MM.1S (cell line): Measurements from ENCODE around the gene CYFIP1.
A peak's percentile ranks its signal among the peaks of the same experiment; 100 is the strongest.

Source experiments
- DNase-seq: peaks from one replicate; pipeline ENCODE4 v3.0.0-alpha.2; 2015
- H2AFZ ChIP-seq: fragments of 300-600 bp; sonication (generic); 2 replicates; pipeline ENCODE4 v1.6.0; 2016; ENCODE audit warnings: antibody characterized with exemption, low read length
- H3F3A ChIP-seq: fragments of 300-600 bp; sonication (generic); 2 replicates; pipeline ENCODE4 v1.6.1; 2016; ENCODE audit warnings: mild to moderate bottlenecking, antibody characterized with exemption, low read length, moderate library complexity, mixed read lengths; ENCODE audit not compliant: insufficient read depth
- H3K27ac ChIP-seq: fragments of 300-600 bp; sonication (generic); 2 replicates; pipeline ENCODE4 v1.5.1; 2016; ENCODE audit warnings: mild to moderate bottlenecking, low read length
- H3K27me3 ChIP-seq: fragments of 300-600 bp; sonication (generic); replicated peaks from 2 replicates; pipeline ENCODE4 v1.6.0; 2016; ENCODE audit warnings: low read length; ENCODE audit not compliant: insufficient read depth
- H3K36me3 ChIP-seq: fragments of 300-600 bp; sonication (generic); replicated peaks from 2 replicates; pipeline ENCODE4 v1.6.1; 2016; ENCODE audit warnings: mild to moderate bottlenecking, low read length, mixed read lengths; ENCODE audit not compliant: insufficient read depth
- H3K4me1 ChIP-seq: fragments of 300-600 bp; sonication (generic); 2 replicates; pipeline ENCODE4 v1.6.1; 2016; ENCODE audit warnings: low read length, mixed read lengths
- H3K4me2 ChIP-seq: fragments of 300-600 bp; sonication (generic); 2 replicates; pipeline ENCODE4 v1.6.0; 2016; ENCODE audit warnings: low read depth, low read length
- H3K4me3 ChIP-seq: fragments of 300-600 bp; sonication (generic); 2 replicates; pipeline ENCODE4 v1.5.1; 2016; ENCODE audit warnings: low read length, mixed read lengths
- H3K79me2 ChIP-seq: fragments of 300-600 bp; sonication (generic); 2 replicates; pipeline ENCODE4 v1.6.1; 2016; ENCODE audit warnings: mixed run types, low read length, mixed read lengths
- H3K9ac ChIP-seq: fragments of 300-600 bp; sonication (generic); 2 replicates; pipeline ENCODE4 v1.6.1; 2016; ENCODE audit warnings: low read length, mixed read lengths
- H3K9me2 ChIP-seq: fragments of 300-600 bp; sonication (generic); replicated peaks from 2 replicates; pipeline ENCODE4 v1.6.1; 2016; ENCODE audit warnings: mild to moderate bottlenecking, low read length, mixed read lengths; ENCODE audit not compliant: insufficient read depth
- H3K9me3 ChIP-seq: fragments of 300-600 bp; sonication (generic); replicated peaks from 2 replicates; pipeline ENCODE4 v1.6.1; 2016; ENCODE audit warnings: mild to moderate bottlenecking, low read length, mixed read lengths; ENCODE audit not compliant: insufficient read depth
- H4K20me1 ChIP-seq: fragments of 300-600 bp; sonication (generic); 2 replicates; pipeline ENCODE4 v1.6.1; 2016; ENCODE audit warnings: mild to moderate bottlenecking, low read length, moderate library complexity, mixed read lengths; ENCODE audit not compliant: insufficient read depth
- EZH2 ChIP-seq: fragments of 300-600 bp; sonication (generic); optimal IDR thresholded peaks from 2 replicates; pipeline ENCODE3; 2017; ENCODE audit warnings: low read depth, mild to moderate bottlenecking, antibody characterized with exemption, low read length, mixed read lengths
- EZH2phosphoT487 ChIP-seq: fragments of 300-600 bp; sonication (generic); IDR thresholded peaks from 2 replicates; pipeline ENCODE4 v1.6.1; 2018; ENCODE audit warnings: antibody characterized with exemption, low read length
- TF ChIP-seq, protein P1 (sequence below): fragments of 300-600 bp; sonication (generic); IDR thresholded peaks from 2 replicates; pipeline ENCODE4 v1.5.1; 2016; ENCODE audit warnings: antibody characterized with exemption, low read length, mixed read lengths

Gene CYFIP1

DNA sequence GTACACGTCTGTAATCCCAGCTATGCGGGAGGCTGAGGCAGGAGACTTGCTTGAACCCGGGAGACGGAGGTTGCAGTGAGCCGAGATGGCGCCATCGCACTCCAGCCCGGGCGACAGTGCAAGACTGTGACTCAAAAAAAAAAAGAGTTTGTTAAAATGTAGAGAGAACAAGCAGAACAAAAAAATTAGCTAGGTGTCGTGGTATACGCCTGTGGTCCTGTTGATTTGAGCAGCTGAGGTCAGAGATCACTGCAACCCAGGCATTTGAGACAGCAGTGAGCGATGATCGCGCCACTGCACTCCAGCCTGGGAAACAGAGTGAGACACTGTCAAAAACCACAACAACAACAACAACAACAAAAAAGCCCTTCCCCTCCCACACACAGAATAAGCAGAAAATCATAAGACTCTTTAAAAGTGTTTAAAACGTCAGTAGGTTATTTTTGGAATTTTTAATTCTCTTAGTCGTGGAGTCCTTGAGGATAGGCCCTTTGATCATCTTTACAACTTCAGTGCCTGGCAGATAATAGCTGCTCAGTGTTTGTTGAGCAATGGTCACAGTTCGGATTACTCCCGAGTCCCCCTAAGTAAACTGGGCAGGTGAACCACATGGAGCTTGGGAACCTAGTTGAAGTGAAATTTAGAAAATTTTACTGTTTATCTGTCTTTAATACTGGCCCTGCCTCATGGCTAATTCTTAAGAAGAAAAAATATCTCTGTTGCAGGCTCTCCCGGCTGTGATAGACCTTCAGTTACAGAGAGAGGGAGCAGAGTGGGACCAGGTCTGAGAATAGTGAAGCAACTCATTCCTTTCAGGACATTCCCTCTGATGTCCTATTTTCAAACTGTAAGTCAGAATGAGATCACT is 135.5 kb downstream of the CYFIP1 start:
- H3K4me1 ChIP-seq = peaks cover 9% of the 10 kb centered on the region
- H3F3A ChIP-seq = peaks cover under 1% of the 10 kb centered on the region
- H3K4me2 ChIP-seq = no peak overlapping the region
- no peak overlapping the region for H3K27ac ChIP-seq
- H3K79me2 ChIP-seq = peaks cover 98% of the 10 kb centered on the region
- no peaks in the 10 kb centered on the region for H3K27me3 ChIP-seq
- no peak for DNase-seq
- no peak overlapping the region for H2AFZ ChIP-seq
- H3K4me3 ChIP-seq = no peak overlapping the region
- H3K36me3 ChIP-seq = peaks cover 4% of the 10 kb centered on the region; the same call in 1 of the 2 replicates
- peaks cover 27% of the 10 kb centered on the region for H4K20me1 ChIP-seq
- H3K9me2 ChIP-seq = no peaks in the 10 kb centered on the region
- TF ChIP-seq EZH2phosphoT487 (no peak), EZH2 (no peak)
- TF ChIP-seq, protein P1, sequence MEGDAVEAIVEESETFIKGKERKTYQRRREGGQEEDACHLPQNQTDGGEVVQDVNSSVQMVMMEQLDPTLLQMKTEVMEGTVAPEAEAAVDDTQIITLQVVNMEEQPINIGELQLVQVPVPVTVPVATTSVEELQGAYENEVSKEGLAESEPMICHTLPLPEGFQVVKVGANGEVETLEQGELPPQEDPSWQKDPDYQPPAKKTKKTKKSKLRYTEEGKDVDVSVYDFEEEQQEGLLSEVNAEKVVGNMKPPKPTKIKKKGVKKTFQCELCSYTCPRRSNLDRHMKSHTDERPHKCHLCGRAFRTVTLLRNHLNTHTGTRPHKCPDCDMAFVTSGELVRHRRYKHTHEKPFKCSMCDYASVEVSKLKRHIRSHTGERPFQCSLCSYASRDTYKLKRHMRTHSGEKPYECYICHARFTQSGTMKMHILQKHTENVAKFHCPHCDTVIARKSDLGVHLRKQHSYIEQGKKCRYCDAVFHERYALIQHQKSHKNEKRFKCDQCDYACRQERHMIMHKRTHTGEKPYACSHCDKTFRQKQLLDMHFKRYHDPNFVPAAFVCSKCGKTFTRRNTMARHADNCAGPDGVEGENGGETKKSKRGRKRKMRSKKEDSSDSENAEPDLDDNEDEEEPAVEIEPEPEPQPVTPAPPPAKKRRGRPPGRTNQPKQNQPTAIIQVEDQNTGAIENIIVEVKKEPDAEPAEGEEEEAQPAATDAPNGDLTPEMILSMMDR = no peak
- H3K9me3 ChIP-seq = no peaks in the 10 kb centered on the region
- no peak overlapping the region for H3K9ac ChIP-seq

DNA sequence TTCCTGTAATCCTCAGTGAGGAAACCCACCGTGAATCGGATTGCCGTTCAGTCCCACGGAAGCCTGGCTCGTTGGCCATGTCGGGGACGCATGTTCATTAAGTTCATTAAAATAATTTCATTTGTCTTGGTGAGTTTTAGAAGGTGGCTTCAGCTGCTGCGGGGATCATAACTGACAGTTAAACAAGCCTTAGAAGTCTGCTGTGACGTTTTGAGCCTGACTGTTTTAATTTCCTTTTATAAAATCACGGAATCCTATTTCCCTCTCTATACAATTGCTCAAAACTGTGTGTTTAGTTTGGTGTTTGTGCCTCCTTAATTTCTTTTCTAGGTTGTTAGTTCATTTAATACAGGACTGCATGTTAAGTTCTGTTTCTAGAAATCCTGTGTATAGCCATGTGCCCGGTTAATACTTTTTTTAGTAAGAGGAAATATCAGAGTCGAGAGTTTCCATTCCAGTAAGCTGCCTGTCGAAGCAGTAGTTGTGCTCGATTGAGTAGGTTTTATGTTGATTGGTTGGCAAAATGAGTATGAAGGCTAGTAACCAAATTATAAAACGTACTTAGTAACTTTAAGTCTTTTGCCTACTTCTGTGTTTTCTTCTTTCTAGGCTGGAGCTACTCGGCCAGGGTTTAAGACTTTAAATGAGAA is 141.0 kb downstream of the CYFIP1 start:
- Histone ChIP-seq H3K4me2 (peak overlapping the region; percentile 80), H3K27ac (peak overlapping the region; percentile 81), H3K79me2 (peaks cover 57% of the 10 kb centered on the region), H3K36me3 (no peaks in the 10 kb centered on the region; the same call in 1 of the 2 replicates), H3K9me2 (no peaks in the 10 kb centered on the region), H4K20me1 (peaks cover 8% of the 10 kb centered on the region), H3K4me3 (peak overlapping the region; percentile 81), H3K27me3 (no peaks in the 10 kb centered on the region), H3F3A (peaks cover 15% of the 10 kb centered on the region), H3K9ac (peak overlapping the region; percentile 85), H3K9me3 (no peaks in the 10 kb centered on the region), H2AFZ (peak overlapping the region; percentile 48), H3K4me1 (peaks cover 9% of the 10 kb centered on the region)
- peak; percentile 21 for DNase-seq
- TF ChIP-seq, protein P1 = no peak
- TF ChIP-seq EZH2phosphoT487 (no peak), EZH2 (no peak)

DNA sequence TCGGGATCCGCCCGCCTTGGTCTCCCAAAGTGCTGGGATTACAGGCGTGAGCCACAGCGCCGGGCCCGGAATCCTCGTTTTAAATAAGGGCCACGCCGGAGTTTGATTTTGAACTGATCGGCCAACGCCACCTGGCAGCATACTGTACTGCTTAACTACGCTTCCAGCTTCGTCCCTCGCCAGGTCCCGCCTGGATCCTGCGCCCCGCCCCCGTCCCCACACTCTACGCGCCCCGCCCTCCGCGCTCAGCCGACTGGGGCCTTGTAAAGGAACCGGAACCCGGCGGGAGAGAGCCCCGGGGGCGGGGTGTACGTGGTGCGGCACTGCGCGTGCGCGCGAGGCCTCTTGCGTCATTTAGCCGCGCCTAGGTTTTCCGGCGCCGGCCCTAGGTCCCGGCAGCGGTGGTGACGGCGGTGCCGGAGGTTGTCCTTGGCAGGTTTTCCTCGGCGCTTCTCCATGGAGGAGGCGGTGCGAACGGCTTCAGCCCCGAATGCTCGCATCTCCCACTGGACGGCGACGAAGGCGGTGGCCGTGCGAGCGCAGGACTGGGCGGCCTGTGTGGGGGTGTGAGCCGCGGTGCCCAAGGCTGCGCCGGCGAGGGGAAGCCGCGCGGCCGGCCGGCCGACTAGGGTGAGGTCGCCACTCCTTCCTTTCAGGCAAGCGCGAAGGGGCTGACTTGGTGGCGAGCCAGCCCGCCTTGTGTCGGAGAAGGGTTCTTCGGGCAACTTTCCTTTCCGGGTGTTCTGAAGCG is 141.7 kb downstream of the CYFIP1 start, which contains the start of gene NIPA2:
Gene NIPA2 (plus strand): TSS at position 375 of the 751 bp plus-strand sequence. CDS start 13,066 bp downstream, outside the sequence.
- Histone ChIP-seq H3K27ac (peak within 1 kb of the TSS; percentile 81), H2AFZ (peak within 1 kb of the TSS; percentile 76), H3K4me2 (peak within 1 kb of the TSS; percentile 80), H3F3A (peaks cover 15% of the 10 kb centered on the region), H3K9me3 (no peaks in the 10 kb centered on the region), H3K9ac (peak within 1 kb of the TSS; percentile 85), H3K9me2 (no peaks in the 10 kb centered on the region), H3K4me1 (peaks cover 9% of the 10 kb centered on the region), H3K36me3 (no peaks in the 10 kb centered on the region; the same call in 1 of the 2 replicates), H3K4me3 (peak within 1 kb of the TSS; percentile 81), H4K20me1 (peaks cover 8% of the 10 kb centered on the region), H3K79me2 (peaks cover 50% of the 10 kb centered on the region), H3K27me3 (no peaks in the 10 kb centered on the region)
- peak; percentile 99 for DNase-seq
- TF ChIP-seq, protein P1 = no peak
- TF ChIP-seq EZH2phosphoT487 = no peak
- TF ChIP-seq EZH2 = no peak
